ENCODE results near the gene FAM151B. TPM values are rescaled to one million over a fixed set of nuclear protein-coding genes. Genes with fewer than 3 reads are reported as not detected.

Gene FAM151B
- total and polyA plus RNA-seq, 2 of the 8 experiments (the other 6 are each of a cell fraction or from before 2014, with no cell fraction given) = 0.62 to 1.1 TPM

GRCh38 chr5:80555099-80555498 is 67.2 kb downstream of the FAM151B start (continued):
- TF ChIP-seq CHD7 (IDR thresholded peaks at IDR 0.05; ENCODE audit: insufficient replicate concordance, low read length) (no peak), SAP30 (IDR thresholded peaks at IDR 0.05; ENCODE audit: insufficient read depth, insufficient replicate concordance, low read length) (no peak), NANOG (IDR thresholded peaks at IDR 0.05; ENCODE audit: insufficient read depth, low read depth, low read length, poor library complexity, severe bottlenecking) (no peak), ATF2 (IDR thresholded peaks at IDR 0.05; ENCODE audit: low read length) (no peak), MAFK (IDR thresholded peaks at IDR 0.05; ENCODE audit: low read depth, low read length) (no peak), GTF2F1 (IDR thresholded peaks at IDR 0.05; ENCODE audit: borderline replicate concordance, low read depth, low read length) (no peak), CTBP2 (IDR thresholded peaks at IDR 0.05; ENCODE audit: borderline replicate concordance, insufficient read depth, insufficient read length, low read length) (no peak)
